H1 (cell line): ENCODE data around the gene S100A13. TPM values are rescaled to one million over a fixed set of nuclear protein-coding genes. Genes with fewer than 3 reads are reported as not detected.

Experiments
- CTCF ChIA-PET: fragments of 300-600 bp; sonication (Branson Sonifier 250); formaldehyde crosslinking; loops from one replicate; lab custom pipeline; 2021; ENCODE audit not compliant: partially characterized antibody; lab: Charles Lee
- POLR2A ChIA-PET: fragments of 300-600 bp; sonication (Branson Sonifier 250); formaldehyde crosslinking; loops from one replicate; lab custom pipeline; 2021; ENCODE audit warnings: inconsistent platforms; ENCODE audit not compliant: partially characterized antibody; lab: Charles Lee
- DNase-seq, 2 experiments: peaks; one replicate each; pipeline versions ENCODE4 v3.0.0 to v3.0.0-alpha.2; 2010 to 2022; ENCODE audit warnings: low spot score in 2 of 2, low read depth in 1 of 2, mixed read lengths in 1 of 2
- FAIRE-seq: peaks from 2 replicates; lab custom pipeline; 2011; peaks lifted over from hg19 to GRCh38; lab: Jason Lieb, UNC
- H2AFZ ChIP-seq: 2 replicates; pipeline ENCODE4 v1.8.1; 2012; ENCODE audit warnings: low read length, inconsistent platforms
- H2AK5ac ChIP-seq: 2 replicates; pipeline ENCODE4 v1.6.1; 2013; ENCODE audit warnings: low read depth, low read length
- H2BK120ac ChIP-seq: replicated peaks from 2 replicates; pipeline ENCODE3; 2013; ENCODE audit warnings: low read depth, low read length, inconsistent platforms
- H2BK12ac ChIP-seq: 2 replicates; pipeline ENCODE4 v1.6.1; 2013; ENCODE audit warnings: low read depth, low read length
- H2BK15ac ChIP-seq: 2 replicates; pipeline ENCODE4 v1.6.1; 2013; ENCODE audit warnings: low read length
- H2BK20ac ChIP-seq: 2 replicates; pipeline ENCODE4 v1.6.1; 2013; ENCODE audit warnings: low read length
- H2BK5ac ChIP-seq: 2 replicates; pipeline ENCODE4 v1.6.1; 2013; ENCODE audit warnings: low read depth, low read length
- H3K14ac ChIP-seq: 2 replicates; pipeline ENCODE4 v1.6.1; 2013; ENCODE audit warnings: inconsistent platforms; ENCODE audit not compliant: insufficient read length
- H3K18ac ChIP-seq: 2 replicates; pipeline ENCODE4 v1.6.1; 2013; ENCODE audit warnings: low read length; ENCODE audit errors: extremely low read depth
- H3K23ac ChIP-seq: 2 replicates; pipeline ENCODE4 v1.6.1; 2013; ENCODE audit warnings: inconsistent platforms; ENCODE audit not compliant: insufficient read length
- H3K23me2 ChIP-seq: 2 replicates; pipeline ENCODE4 v1.6.1; 2013; ENCODE audit warnings: low read depth, low read length
- H3K27ac ChIP-seq: 2 replicates; pipeline ENCODE4 v1.6.1; 2011; ENCODE audit warnings: low read depth, low read length, inconsistent platforms
- H3K27me3 ChIP-seq, 4 experiments: replicated peaks in 1 of 4; 1 replicate in 1 of 4; 2 replicates in 3 of 4; pipeline versions ENCODE4 v1.6.1 to v1.8.1; 2011 to 2013; ENCODE audit warnings: low read length in 3 of 4, mild to moderate bottlenecking in 3 of 4, inconsistent platforms in 2 of 4, mixed read lengths in 2 of 4, moderate library complexity in 1 of 4; ENCODE audit not compliant: control insufficient read depth in 3 of 4, insufficient read depth in 3 of 4; ENCODE audit errors: extremely low read depth in 1 of 4
- H3K36me3 ChIP-seq, 4 experiments: 2 replicates each; pipeline versions ENCODE4 v1.6.1 to v1.8.1; 2011 to 2013; ENCODE audit warnings: mild to moderate bottlenecking in 4 of 4, low read length in 3 of 4, moderate library complexity in 2 of 4, control low read depth in 1 of 4, inconsistent platforms in 1 of 4; ENCODE audit not compliant: insufficient read depth in 4 of 4, control insufficient read depth in 2 of 4
- H3K4ac ChIP-seq: replicated peaks from 2 replicates; pipeline ENCODE3; 2013; ENCODE audit warnings: low read length, low read depth, mixed read lengths, inconsistent platforms; ENCODE audit not compliant: insufficient read length
- H3K4me1 ChIP-seq, 4 experiments: replicated peaks in 1 of 4; 1 replicate in 1 of 4; 2 replicates in 3 of 4; pipeline versions ENCODE4 v1.6.1 to v1.8.1; 2011 to 2013; ENCODE audit warnings: low read length in 3 of 4, inconsistent platforms in 2 of 4, mixed read lengths in 1 of 4; ENCODE audit not compliant: insufficient read depth in 4 of 4, control insufficient read depth in 3 of 4
- H3K4me2 ChIP-seq, 2 experiments: 2 replicates each; pipeline versions ENCODE4 v1.6.1 to v1.8.1; 2011 to 2013; ENCODE audit warnings: low read depth in 2 of 2, low read length in 2 of 2, control low read depth in 1 of 2, inconsistent platforms in 1 of 2, mild to moderate bottlenecking in 1 of 2; ENCODE audit not compliant: insufficient read depth in 1 of 2
- H3K4me3 ChIP-seq, 4 experiments: fragments of 200-600, 300-600 bp in 1 of 4; sonication (generic), shearing (Covaris generic), sonication (Bioruptor Twin) in 1 of 4; 2 replicates each; pipeline versions ENCODE4 v1.5.1 to v1.8.1; 2011 to 2016; ENCODE audit warnings: low read length in 4 of 4, low read depth in 3 of 4, control low read depth in 2 of 4, inconsistent platforms in 2 of 4, mild to moderate bottlenecking in 2 of 4, mixed read lengths in 1 of 4, moderate library complexity in 1 of 4; ENCODE audit not compliant: insufficient read depth in 2 of 4; ENCODE audit errors: extremely low read depth in 1 of 4
- H3K56ac ChIP-seq: replicated peaks from 2 replicates; pipeline ENCODE3; 2013; ENCODE audit warnings: low read depth, mild to moderate bottlenecking, mixed read lengths, low read length, inconsistent platforms; ENCODE audit not compliant: insufficient read length
- H3K79me1 ChIP-seq: 2 replicates; pipeline ENCODE4 v1.6.1; 2013; ENCODE audit warnings: low read depth, low read length, control low read depth
- H3K79me2 ChIP-seq, 2 experiments: 2 replicates each; pipeline versions ENCODE4 v1.6.1 to v1.8.1; 2012 to 2013; ENCODE audit warnings: low read length in 2 of 2, mild to moderate bottlenecking in 2 of 2, inconsistent platforms in 1 of 2; ENCODE audit not compliant: insufficient read depth in 2 of 2, control insufficient read depth in 1 of 2
- H3K9ac ChIP-seq, 4 experiments: replicated peaks in 1 of 4; 1 replicate in 1 of 4; 2 replicates in 3 of 4; pipeline versions ENCODE4 v1.6.1 to v1.8.1; 2011 to 2013; ENCODE audit warnings: low read depth in 3 of 4, low read length in 3 of 4, control low read depth in 2 of 4, mild to moderate bottlenecking in 2 of 4, moderate library complexity in 2 of 4, inconsistent platforms in 1 of 4; ENCODE audit errors: extremely low read depth in 1 of 4
- H3K9me3 ChIP-seq, 2 experiments: 2 replicates each; pipeline versions ENCODE4 v1.6.1 to v1.8.1; 2012 to 2013; ENCODE audit warnings: mild to moderate bottlenecking in 2 of 2, moderate library complexity in 2 of 2, control low read depth in 1 of 2, inconsistent platforms in 1 of 2, low read depth in 1 of 2, low read length in 1 of 2, mixed read lengths in 1 of 2; ENCODE audit not compliant: insufficient read depth in 2 of 2
- H4K20me1 ChIP-seq, 2 experiments: replicated peaks in 1 of 2; 2 replicates each; pipeline versions ENCODE3 to v1.8.1; 2011 to 2013; ENCODE audit warnings: inconsistent platforms in 2 of 2, low read length in 2 of 2, mild to moderate bottlenecking in 1 of 2; ENCODE audit not compliant: insufficient read depth in 2 of 2, control insufficient read depth in 1 of 2
- H4K5ac ChIP-seq: 2 replicates; pipeline ENCODE4 v1.6.1; 2013; ENCODE audit warnings: low read length, low read depth, mixed read lengths, inconsistent platforms; ENCODE audit not compliant: insufficient read length
- H4K8ac ChIP-seq: 2 replicates; pipeline ENCODE4 v1.8.0; 2013; ENCODE audit warnings: mild to moderate bottlenecking, moderate library complexity, low read length, inconsistent platforms; ENCODE audit not compliant: insufficient read depth; ENCODE audit errors: extremely low read depth
- H4K91ac ChIP-seq: replicated peaks from 2 replicates; pipeline ENCODE3; 2013; ENCODE audit warnings: low read length, mixed read lengths, inconsistent platforms; ENCODE audit not compliant: insufficient read length
- RFX5 ChIP-seq: IDR thresholded peaks from 2 replicates; pipeline ENCODE4 v1.6.1; 2011; ENCODE audit warnings: low read depth, low read length, improper control_type of control experiment, borderline replicate concordance
- ZNF274 ChIP-seq: IDR thresholded peaks from 2 replicates; pipeline ENCODE4 v1.7.0; 2012; ENCODE audit warnings: low read length, borderline replicate concordance; ENCODE audit errors: extremely low read depth
- polyA plus RNA-seq, 7 experiments: library from polyadenylated mRNA; depleted of rRNA in 3 of 7; stranded (reverse) in 5 of 7; unstranded in 2 of 7; fragments of >200 nt in 5 of 7; fragments of 200-250 nt in 2 of 7; gene quantifications; 1 replicate in 5 of 7; 2 replicates in 1 of 7; 4 replicates in 1 of 7; pipeline versions ENCODE4 v1.2.1 to v1.2.3, GENCODE V29; 2011 to 2013; ENCODE audit warnings: missing spikeins in 2 of 7, mixed read lengths in 2 of 7
- total RNA-seq: library from RNA; stranded (reverse); fragmentation: NEBNext Ultra II Directional; extraction: Animal tissue kit (Norgen Biotek cat#: 25700); gene quantifications from 2 replicates; pipeline ENCODE4 v1.2.1, GENCODE V29; 2021

S100A13 gene
- total and polyA plus RNA-seq, 2 of the 8 experiments (the other 6 are each of a cell fraction or from before 2014, with no cell fraction given), result 63.6 to 127 TPM

DNA sequence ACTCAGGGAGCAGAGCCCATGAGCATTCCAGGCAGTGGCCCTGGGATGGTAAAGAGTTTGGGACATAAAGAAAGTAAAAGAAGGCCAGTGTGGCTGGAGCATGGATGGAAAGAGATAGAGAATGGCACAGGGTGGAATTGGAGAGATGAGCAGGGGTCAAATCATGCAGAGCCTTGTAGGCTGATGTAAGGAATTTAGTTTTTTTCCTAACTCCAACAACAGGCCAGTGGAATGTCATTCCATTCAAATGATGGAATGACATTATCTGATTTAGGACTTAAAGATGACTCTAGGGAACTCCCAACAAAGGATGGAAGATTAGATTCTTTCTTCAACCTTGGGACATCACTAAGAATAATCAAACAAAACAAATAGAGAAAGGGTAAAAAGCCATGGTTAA lies 48.8 kb downstream of the S100A13 start:
- peaks cover 0 to 3% (median 0%) of the 10 kb centered on the region in 4 experiments; a peak in 2 of 7 replicates for H3K4me1 ChIP-seq
- H4K5ac ChIP-seq, result no peak overlapping the region
- peaks cover 0 to 12% of the 10 kb centered on the region in 2 experiments; a peak in 1 of 4 replicates for H3K9me3 ChIP-seq
- no peak overlapping the region for H2BK120ac ChIP-seq
- H3K79me1 ChIP-seq, result no peaks in the 10 kb centered on the region
- H4K20me1 ChIP-seq, result no peaks in the 10 kb centered on the region
- H2AK5ac ChIP-seq, result no peak overlapping the region
- DNase-seq, result no peak
- H3K23ac ChIP-seq, result no peak overlapping the region
- no peaks in the 10 kb centered on the region for H3K36me3 ChIP-seq
- H3K27me3 ChIP-seq, result no peaks in the 10 kb centered on the region
- H2BK5ac ChIP-seq, result no peak overlapping the region
- H3K14ac ChIP-seq, result no peak overlapping the region
- no peak overlapping the region for H3K4me3 ChIP-seq
- no peak overlapping the region for H4K8ac ChIP-seq
- no peaks in the 10 kb centered on the region for H3K79me2 ChIP-seq
- H3K23me2 ChIP-seq, result no peaks in the 10 kb centered on the region; the same call in 1 of the 2 replicates
- H3K18ac ChIP-seq, result no peak overlapping the region
- no peak overlapping the region for H3K4ac ChIP-seq
- H2BK15ac ChIP-seq, result no peak overlapping the region
- no peak overlapping the region for H3K4me2 ChIP-seq
- H3K56ac ChIP-seq, result no peak overlapping the region
- ChIA-PET POLR2A (interaction anchor here (0.9 to 3.6 kb wide), 4 partner anchors 20 to 412 kb away, joined by 3 to 20 read pairs (median 3); partner anchors contain the start of genes CHTOP, RPS27 and S100A13), CTCF (interaction anchor here (1.0 to 4.2 kb wide), 8 partner anchors 10 to 85 kb away, joined by 3 to 64 read pairs (median 10); partner anchors contain the start of genes S100A1, S100A13, S100A14 and S100A16)
- no peak overlapping the region for H3K27ac ChIP-seq
- H2BK20ac ChIP-seq, result no peak overlapping the region
- FAIRE-seq, result no peak
- no peak overlapping the region for H3K9ac ChIP-seq
- H2AFZ ChIP-seq, result no peak overlapping the region
- no peak overlapping the region for H4K91ac ChIP-seq
- H2BK12ac ChIP-seq, result no peak overlapping the region
- TF ChIP-seq RFX5 (no peak), ZNF274 (no peak)
